Measurements from ENCODE around the gene KRTAP10-12. TPM values are rescaled to one million over a fixed set of nuclear protein-coding genes. Genes with fewer than 3 reads are reported as not detected.

KRTAP10-12 gene
- total RNA-seq, 4 donors from 2014 or later: not detected

DNA sequence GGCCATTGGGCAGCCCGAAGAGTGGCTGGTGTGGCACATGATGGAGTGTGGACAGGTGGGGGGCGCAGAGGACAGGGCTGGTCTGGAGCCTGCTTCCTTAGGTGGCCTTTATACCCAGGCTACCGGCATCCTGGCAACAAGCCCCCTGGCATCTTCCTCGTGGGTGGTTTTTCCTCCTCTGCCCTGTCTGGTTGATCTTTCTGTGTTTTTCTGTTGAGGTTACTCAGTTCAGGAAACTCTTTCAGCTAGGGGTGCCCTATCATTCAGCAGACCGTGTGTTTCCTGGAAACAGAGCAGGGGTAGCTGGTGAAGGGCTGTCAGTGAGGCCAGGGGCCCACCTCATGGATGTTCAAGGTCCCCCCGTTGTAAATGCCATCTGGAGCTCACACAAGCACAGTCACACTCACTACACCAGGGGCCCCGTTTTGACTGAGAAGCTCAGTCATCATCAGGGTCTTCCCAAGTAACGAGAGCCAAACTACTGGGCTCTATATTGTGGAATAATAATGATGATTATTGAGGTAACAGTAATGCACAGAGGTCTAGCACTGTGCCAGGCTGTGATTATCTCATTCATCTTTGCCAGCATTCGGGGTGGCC is 42.3 kb upstream of the KRTAP10-12 start, which contains the start of gene KRTAP12-4:
Gene KRTAP12-4 (minus strand): TSS at position 84 of the 600 bp plus-strand sequence. CDS start 45 bp downstream, at position 39.
- Histone ChIP-seq H3K36me3 (no peaks in the 10 kb centered on the region), H3K27ac (no peak within 1 kb of the TSS), H3K27me3 (peaks cover 16% of the 10 kb centered on the region), H3K4me3 (no peak within 1 kb of the TSS), H3K4me1 (no peaks in the 10 kb centered on the region), H3K9me3 (no peaks in the 10 kb centered on the region)
- no peak for TF ChIP-seq CTCF (IDR thresholded peaks at IDR 0.05)
- no peak for TF ChIP-seq POLR2A (IDR thresholded peaks at IDR 0.05)
- TF ChIP-seq EP300 (IDR thresholded peaks at IDR 0.05; ENCODE audit: low read depth): no peak
- TF ChIP-seq POLR2AphosphoS5 (IDR thresholded peaks at IDR 0.05): no peak
- in situ Hi-C loops (cut with MboI; ENCODE audit: low pct_ligation_motif_present in 1 of 4, low pct_unique_long_range_greater_than_20kb in 1 of 4, low sequenced_read_pairs in 3 of 4) (no loop called here), intact Hi-C loops (cut with DNase I; ENCODE audit: low total_unique reads) (no loop called here)
- WGBS, 2 donors (ENCODE audit: low coverage in 1 of 2): 61% methylated on average over 9 of the region's 9 CpGs; no CpG with 5 or more reads in 1 of the 2 donors
- no peak for DNase-seq

- peak overlapping the region in 1 of 4 donors; percentile 40 for H3K27ac ChIP-seq
Measured at GRCh38 chr21:44656868-44657267, 40.1 kb upstream of the KRTAP10-12 start.

GRCh38 chr21:44657635-44658540 is 39.1 kb upstream of the KRTAP10-12 start, which contains the start of gene KRTAP12-3:
TSS of gene KRTAP12-3 (plus strand) at chr21:44657932. CDS start at chr21:44657980, 48 bp downstream.
- no peaks in the 10 kb centered on the region for H3K9me3 ChIP-seq
- TF ChIP-seq POLR2AphosphoS5 (IDR thresholded peaks at IDR 0.05): no peak
- TF ChIP-seq CTCF (IDR thresholded peaks at IDR 0.05): no peak
- TF ChIP-seq EP300 (IDR thresholded peaks at IDR 0.05; ENCODE audit: low read depth): no peak
- TF ChIP-seq POLR2A (IDR thresholded peaks at IDR 0.05): no peak
- peak within 1 kb of the TSS; percentile 23 to 40 (median 35) for H3K27ac ChIP-seq
- H3K4me1 ChIP-seq: no peaks in the 10 kb centered on the region
- no peaks in the 10 kb centered on the region for H3K36me3 ChIP-seq
- WGBS, 2 donors (ENCODE audit: low coverage in 1 of 2): 61 to 65% methylated on average over 11 to 26 of the region's 26 CpGs
- intact Hi-C loops (cut with DNase I; ENCODE audit: low total_unique reads): no loop called here
- H3K27me3 ChIP-seq: peaks cover 20% of the 10 kb centered on the region
- H3K4me3 ChIP-seq: no peak within 1 kb of the TSS
- in situ Hi-C loops (cut with MboI; ENCODE audit: low pct_ligation_motif_present in 1 of 4, low pct_unique_long_range_greater_than_20kb in 1 of 4, low sequenced_read_pairs in 3 of 4): no loop called here
- DNase-seq: no peak

More at GRCh38 chr21:44656868-44657267, 40.1 kb upstream of the KRTAP10-12 start:
- Histone ChIP-seq H3K4me1 (no peaks in the 10 kb centered on the region), H3K4me3 (no peak overlapping the region), H3K27me3 (peaks cover 20% of the 10 kb centered on the region), H3K36me3 (no peaks in the 10 kb centered on the region), H3K9me3 (no peaks in the 10 kb centered on the region)
- intact Hi-C loops (cut with DNase I; ENCODE audit: low total_unique reads): no loop called here
- no peak for DNase-seq
- WGBS, 2 donors (ENCODE audit: low coverage in 1 of 2): 22 to 53% methylated on average over 1 of the region's 1 CpG
- no peak for TF ChIP-seq POLR2A (IDR thresholded peaks at IDR 0.05)
- no peak for TF ChIP-seq EP300 (IDR thresholded peaks at IDR 0.05; ENCODE audit: low read depth)
- TF ChIP-seq POLR2AphosphoS5 (IDR thresholded peaks at IDR 0.05): no peak
- no peak for TF ChIP-seq CTCF (IDR thresholded peaks at IDR 0.05)
- in situ Hi-C loops (cut with MboI; ENCODE audit: low pct_ligation_motif_present in 1 of 4, low pct_unique_long_range_greater_than_20kb in 1 of 4, low sequenced_read_pairs in 3 of 4): no loop called here

- Histone ChIP-seq H3K27ac (peak overlapping the region in 2 of 4 donors; percentile 2 to 32), H3K9me3 (peaks cover 0 to 6% of the 10 kb centered on the region in 2 donors), H3K4me3 (no peak overlapping the region), H3K36me3 (no peaks in the 10 kb centered on the region), H3K4me1 (no peaks in the 10 kb centered on the region), H3K27me3 (peaks cover 20% of the 10 kb centered on the region)
- in situ Hi-C loops (cut with MboI; ENCODE audit: low pct_ligation_motif_present in 1 of 4, low pct_unique_long_range_greater_than_20kb in 1 of 4, low sequenced_read_pairs in 3 of 4) (no loop called here), intact Hi-C loops (cut with DNase I; ENCODE audit: low total_unique reads) (no loop called here)
- DNase-seq: no peak
- WGBS, 2 donors (ENCODE audit: low coverage in 1 of 2): 72 to 80% methylated on average over 1 to 5 of the region's 5 CpGs
- no peak for TF ChIP-seq POLR2A (IDR thresholded peaks at IDR 0.05)
- no peak for TF ChIP-seq EP300 (IDR thresholded peaks at IDR 0.05; ENCODE audit: low read depth)
Measured at GRCh38 chr21:44658541-44658910, 38.4 kb upstream of the KRTAP10-12 start.

Measured in transverse colon (tissue), 4 donors.